H1 (cell line): ENCODE measurements around the gene PCDHGA2. TPM values are rescaled to one million over a fixed set of nuclear protein-coding genes. Genes with fewer than 3 reads are reported as not detected.
A peak's percentile ranks its signal among the peaks of the same experiment; 100 is the strongest.

ENCODE experiments used
- ASH2L ChIP-seq: fragments of 200-600, 300-600 bp; sonication (generic); IDR thresholded peaks from one replicate; pipeline ENCODE4 v1.7.1; 2017; ENCODE audit warnings: low read length
- ATF3 ChIP-seq: IDR thresholded peaks from 2 replicates; pipeline ENCODE4 v1.6.1; 2011; ENCODE audit warnings: low read depth, mild to moderate bottlenecking, low read length; ENCODE audit not compliant: insufficient read depth
- BCL11A ChIP-seq, 2 experiments: IDR thresholded peaks; one replicate each; pipeline ENCODE4 v1.6.1; 2011; ENCODE audit warnings: low read depth in 2 of 2, low read length in 2 of 2, mild to moderate bottlenecking in 2 of 2
- BRCA1 ChIP-seq: IDR thresholded peaks from 2 replicates; pipeline ENCODE4 v1.6.1; 2012; ENCODE audit warnings: low read depth, low read length, improper control_type of control experiment
- CBX5 ChIP-seq: fragments of 300-800, 300-1000 bp; sonication (generic); IDR thresholded peaks from 2 replicates; pipeline ENCODE4 v1.7.1; 2016; ENCODE audit warnings: antibody characterized with exemption, low read length, low read depth
- CBX8 ChIP-seq: fragments of 300-800, 300-1000 bp; sonication (generic); IDR thresholded peaks from 2 replicates; pipeline ENCODE4 v1.7.1; 2016; ENCODE audit warnings: low read depth, low read length, borderline replicate concordance
- CHD2 ChIP-seq: IDR thresholded peaks from 2 replicates; pipeline ENCODE4 v1.6.1; 2012; ENCODE audit warnings: low read length, improper control_type of control experiment
- CTCF ChIP-seq, 3 experiments: IDR thresholded peaks; 1 replicate in 2 of 3; 2 replicates in 1 of 3; pipeline versions ENCODE4 v1.5.1 to v1.6.1; 2011; ENCODE audit warnings: low read length in 3 of 3, mild to moderate bottlenecking in 3 of 3, inconsistent platforms in 2 of 3, low read depth in 1 of 3, moderate library complexity in 1 of 3; ENCODE audit not compliant: insufficient read depth in 1 of 3; ENCODE audit errors: control extremely low read depth in 1 of 3
- EGR1 ChIP-seq: IDR thresholded peaks from 2 replicates; pipeline ENCODE4 v1.6.1; 2011; ENCODE audit warnings: low read depth, low read length, borderline replicate concordance
- EP300 ChIP-seq, 2 experiments: IDR thresholded peaks; 1 replicate in 1 of 2; 2 replicates in 1 of 2; pipeline ENCODE4 v1.6.1; 2011 to 2012; ENCODE audit warnings: low read depth in 2 of 2, low read length in 2 of 2, mild to moderate bottlenecking in 2 of 2, borderline replicate concordance in 1 of 2, inconsistent platforms in 1 of 2, moderate library complexity in 1 of 2
- FOSL1 ChIP-seq: IDR thresholded peaks from 2 replicates; pipeline ENCODE4 v1.6.1; 2011; ENCODE audit warnings: mild to moderate bottlenecking, low read depth, low read length, moderate library complexity; ENCODE audit not compliant: insufficient read depth
- GABPA ChIP-seq: IDR thresholded peaks from 2 replicates; pipeline ENCODE4 v1.6.1; 2011; ENCODE audit warnings: mild to moderate bottlenecking, low read length, moderate library complexity, borderline replicate concordance; ENCODE audit not compliant: insufficient read depth
- KDM5A ChIP-seq: fragments of 200-600 bp; IDR thresholded peaks from 2 replicates; pipeline ENCODE4 v1.7.1; 2012; ENCODE audit warnings: mild to moderate bottlenecking, low read length, inconsistent platforms, mixed read lengths
- POLR2A ChIP-seq, 2 experiments: IDR thresholded peaks; 1 replicate in 1 of 2; 2 replicates in 1 of 2; pipeline ENCODE4 v1.6.1; 2011; ENCODE audit warnings: low read depth in 2 of 2, low read length in 2 of 2, mild to moderate bottlenecking in 2 of 2; ENCODE audit errors: control extremely low read depth in 1 of 2
- SAP30 ChIP-seq: fragments of 300-600 bp; sonication (generic); IDR thresholded peaks from 2 replicates; pipeline ENCODE4 v1.7.1; 2012; ENCODE audit warnings: low read length, moderate library complexity, mild to moderate bottlenecking, inconsistent platforms; ENCODE audit not compliant: insufficient read depth, insufficient replicate concordance
- SIN3A ChIP-seq, 2 experiments: IDR thresholded peaks in 1 of 2; conservative IDR thresholded peaks in 1 of 2; 2 replicates each; pipeline ENCODE4 v1.6.1; 2011 to 2012; ENCODE audit warnings: low read length in 2 of 2, improper control_type of control experiment in 1 of 2, low read depth in 1 of 2, mild to moderate bottlenecking in 1 of 2
- SUZ12 ChIP-seq: fragments of 200-600 bp; sonication (generic); IDR thresholded peaks from 2 replicates; pipeline ENCODE4 v1.6.1; 2012; ENCODE audit warnings: mild to moderate bottlenecking, inconsistent platforms, low read length, moderate library complexity, mixed read lengths
- YY1 ChIP-seq: IDR thresholded peaks from 2 replicates; pipeline ENCODE4 v1.6.1; 2011; ENCODE audit warnings: low read depth, mild to moderate bottlenecking, low read length
- ZNF274 ChIP-seq: IDR thresholded peaks from 2 replicates; pipeline ENCODE4 v1.7.0; 2012; ENCODE audit warnings: low read length, borderline replicate concordance; ENCODE audit errors: extremely low read depth
- polyA plus RNA-seq, 7 experiments: library from polyadenylated mRNA; depleted of rRNA in 3 of 7; stranded (reverse) in 5 of 7; unstranded in 2 of 7; fragments of >200 nt in 5 of 7; fragments of 200-250 nt in 2 of 7; gene quantifications; 1 replicate in 5 of 7; 2 replicates in 1 of 7; 4 replicates in 1 of 7; pipeline versions ENCODE4 v1.2.1 to v1.2.3, GENCODE V29; 2011 to 2013; ENCODE audit warnings: missing spikeins in 2 of 7, mixed read lengths in 2 of 7
- total RNA-seq: library from RNA; stranded (reverse); fragmentation: NEBNext Ultra II Directional; extraction: Animal tissue kit (Norgen Biotek cat#: 25700); gene quantifications from 2 replicates; pipeline ENCODE4 v1.2.1, GENCODE V29; 2021

Gene PCDHGA2
- total and polyA plus RNA-seq, 2 of the 8 experiments (the other 6 are each of a cell fraction or from before 2014, with no cell fraction given), result 0.32 to 0.39 TPM

- TF ChIP-seq ASH2L (peak; percentile 76), EGR1 (no peak; the same call in 1 of the 2 replicates), CBX8 (no peak), SUZ12 (no peak), KDM5A (peak; percentile 23; the same call in 1 of the 2 replicates), YY1 (peak; percentile 98), POLR2A (IDR thresholded peaks at IDR 0.05; ENCODE audit: control extremely low read depth in 1 of 2, low read depth in 2 of 2, low read length in 2 of 2) (peak; percentile 95 to 98), CBX5 (no peak), CTCF (IDR thresholded peaks at IDR 0.05; ENCODE audit: control extremely low read depth in 1 of 3, insufficient read depth in 1 of 3, low read depth in 1 of 3, low read length in 3 of 3) (peak; percentile 77 to 93 (median 80)), GABPA (no peak), BRCA1 (peak; percentile 53; the same call in 1 of the 2 replicates), ZNF274 (no peak), SIN3A (conservative IDR thresholded peaks at IDR 0.05 in 1 of 2, IDR thresholded peaks at IDR 0.05 in 1 of 2; ENCODE audit: low read depth in 1 of 2, low read length in 2 of 2) (peak in 1 of 2 experiments; percentile 76; a peak in 2 of 4 replicates), CHD2 (peak; percentile 78), EP300 (IDR thresholded peaks at IDR 0.05; ENCODE audit: borderline replicate concordance in 1 of 2, low read depth in 2 of 2, low read length in 2 of 2) (no peak), BCL11A (IDR thresholded peaks at IDR 0.05; ENCODE audit: low read depth in 2 of 2, low read length in 2 of 2) (no peak), ATF3 (no peak), SAP30 (no peak), FOSL1 (no peak)
These were observed 18.1 kb upstream of the PCDHGA2 start, which contains the start of gene TAF7 (continued) for GRCh38 chr5:141320225-141321169.
